GF-D8 (cell line): ENCODE results near the gene TTC9C.
"Not testable (repeated sequence)": the region's sequence is repeated elsewhere in the genome, so short reads cannot be mapped to it uniquely, and the experiment has no call there.

ENCODE experiments used
- DNase-seq: peaks from one replicate; lab custom pipeline; 2025; lab: John Stamatoyannopoulos, UW

Gene TTC9C

GRCh38 chr11:62709247-62710000, 18.9 kb upstream of the TTC9C start:
- no peak for DNase-seq

- DNase-seq: no peak
Observed at GRCh38 chr11:62710001-62710345, 18.3 kb upstream of the TTC9C start.

- no peak for DNase-seq
Observed at GRCh38 chr11:62712276-62712812, 15.9 kb upstream of the TTC9C start.

- DNase-seq: no peak
Observed at GRCh38 chr11:62712861-62713260, 15.4 kb upstream of the TTC9C start.

- DNase-seq: no peak
Observed at GRCh38 chr11:62713343-62713742, 14.9 kb upstream of the TTC9C start.

- DNase-seq: no peak
Observed at GRCh38 chr11:62715150-62716130, 12.8 kb upstream of the TTC9C start.

GRCh38 chr11:62716206-62716605, 12.1 kb upstream of the TTC9C start:
- no peak for DNase-seq

- no peak for DNase-seq
Observed at GRCh38 chr11:62716816-62717215, 11.5 kb upstream of the TTC9C start.

- no peak for DNase-seq
Observed at GRCh38 chr11:62719302-62719978, 8.8 kb upstream of the TTC9C start.

GRCh38 chr11:62721994-62722393, 6.3 kb upstream of the TTC9C start:
- no peak for DNase-seq

- no peak for DNase-seq
Observed at GRCh38 chr11:62724171-62724570, 4.1 kb upstream of the TTC9C start.

GRCh38 chr11:62725646-62726045, 2.6 kb upstream of the TTC9C start:
- DNase-seq: no peak

- no peak for DNase-seq
Observed at GRCh38 chr11:62726156-62726914, 2.0 kb upstream of the TTC9C start.

GRCh38 chr11:62726915-62727164, 1.4 kb upstream of the TTC9C start:
- DNase-seq: no peak

GRCh38 chr11:62727165-62727871, 968 bp upstream of the TTC9C start, which contains the start of gene HNRNPUL2:
Gene HNRNPUL2 (minus strand): TSS chr11:62727457. CDS start chr11:62727156, 301 bp downstream.
- DNase-seq: peak; percentile 98

GRCh38 chr11:62727872-62728170, 465 bp upstream of the TTC9C start:
- DNase-seq: peak; percentile 94

- DNase-seq: not testable (repeated sequence)
Observed at GRCh38 chr11:62730076-62730475, 1.8 kb downstream of the TTC9C start.

- no peak for DNase-seq
Observed at GRCh38 chr11:62732830-62733229, 4.5 kb downstream of the TTC9C start.

GRCh38 chr11:62737196-62737595, 8.9 kb downstream of the TTC9C start:
- DNase-seq: no peak

GRCh38 chr11:62747475-62748160, 19.3 kb downstream of the TTC9C start:
- no peak for DNase-seq

GRCh38 chr11:62749931-62750330, 21.6 kb downstream of the TTC9C start:
- not testable (repeated sequence) for DNase-seq
